Lung (tissue), 12 donors: ENCODE results near the gene SPAG17. TPM values are rescaled to one million over a fixed set of nuclear protein-coding genes. Genes with fewer than 3 reads are reported as not detected.

ENCODE experiments used
- ATAC-seq: fragments of 200-7000 bp; cut with Tn5 transposase; one replicate; pipeline ENCODE4 v1.9.1; 2020; ENCODE audit warnings: moderate number of reproducible peaks; ENCODE audit not compliant: insufficient read depth, low FRiP score
- DNase-seq, 3 donors: peaks; one replicate each; pipeline ENCODE4 v3.0.0-alpha.2; 2013 to 2017
- H3K27ac ChIP-seq, 2 donors: one replicate each; pipeline ENCODE4 v1.5.1; 2013; ENCODE audit warnings: mild to moderate bottlenecking in 2 of 2, moderate library complexity in 2 of 2, control low read depth in 1 of 2, inconsistent platforms in 1 of 2, low read depth in 1 of 2, low read length in 1 of 2
- H3K27me3 ChIP-seq, 3 donors: one replicate each; pipeline ENCODE4 v1.5.1; 2013; ENCODE audit warnings: low read length in 2 of 3; ENCODE audit not compliant: control insufficient read depth in 3 of 3, insufficient read depth in 3 of 3
- H3K36me3 ChIP-seq, 4 donors: one replicate each; pipeline ENCODE4 v1.5.1; 2013; ENCODE audit warnings: low read length in 4 of 4, mild to moderate bottlenecking in 1 of 4, moderate library complexity in 1 of 4; ENCODE audit not compliant: control insufficient read depth in 4 of 4, insufficient read depth in 4 of 4
- H3K4me1 ChIP-seq, 5 donors: one replicate each; pipeline ENCODE4 v1.5.1; 2013; ENCODE audit warnings: low read length in 5 of 5, mild to moderate bottlenecking in 2 of 5, moderate library complexity in 1 of 5; ENCODE audit not compliant: control insufficient read depth in 5 of 5, insufficient read depth in 5 of 5
- H3K4me3 ChIP-seq: one replicate; pipeline ENCODE4 v1.5.1; 2013; ENCODE audit warnings: mild to moderate bottlenecking, control low read depth, moderate library complexity
- H3K9ac ChIP-seq, 2 donors: one replicate each; pipeline ENCODE4 v1.5.1; 2013; ENCODE audit warnings: low read length in 2 of 2, control low read depth in 1 of 2; ENCODE audit not compliant: insufficient read depth in 1 of 2
- H3K9me3 ChIP-seq, 4 donors: one replicate each; pipeline ENCODE4 v1.5.1; 2013; ENCODE audit warnings: low read length in 3 of 4, mild to moderate bottlenecking in 1 of 4, moderate library complexity in 1 of 4; ENCODE audit not compliant: control insufficient read depth in 4 of 4, insufficient read depth in 3 of 4
- WGBS, 2 donors: extraction: QIAGEN DNeasy Blood & Tissue Kit; methylation state at CpG; one replicate each; pipeline ENCODE4 v1.1.7; 2013; 5-methylcytosine and 5-hydroxymethylcytosine counted together
- polyA plus RNA-seq, 2 donors: library from polyadenylated mRNA; stranded (reverse); fragments of 200-250 nt; gene quantifications; one replicate each; pipeline ENCODE4 v1.2.1, GENCODE V29; 2013
- total RNA-seq, 2 donors: library from RNA; depleted of rRNA in 1 of 2; stranded (reverse); fragments of >200 nt in 1 of 2; gene quantifications; one replicate each; pipeline ENCODE4 v1.2.1, GENCODE V29; 2014 to 2021
- TF ChIP-seq, protein P1 (sequence below): IDR thresholded peaks from 2 replicates; pipeline ENCODE4 v1.5.1; 2012; ENCODE audit warnings: mild to moderate bottlenecking; ENCODE audit errors: control extremely low read depth, extremely low read depth
- donor health status: control.
- donor health status: control.
- donor health status: Bipolar disorder and iron deficiency.
- donor health status: healthy.
- donor health status: DM: yes; HTN: yes; CAD: no.

The SPAG17 gene
- total and polyA plus RNA-seq, 4 donors, result 3.3 to 40.0 (median 12.4) TPM

DNA sequence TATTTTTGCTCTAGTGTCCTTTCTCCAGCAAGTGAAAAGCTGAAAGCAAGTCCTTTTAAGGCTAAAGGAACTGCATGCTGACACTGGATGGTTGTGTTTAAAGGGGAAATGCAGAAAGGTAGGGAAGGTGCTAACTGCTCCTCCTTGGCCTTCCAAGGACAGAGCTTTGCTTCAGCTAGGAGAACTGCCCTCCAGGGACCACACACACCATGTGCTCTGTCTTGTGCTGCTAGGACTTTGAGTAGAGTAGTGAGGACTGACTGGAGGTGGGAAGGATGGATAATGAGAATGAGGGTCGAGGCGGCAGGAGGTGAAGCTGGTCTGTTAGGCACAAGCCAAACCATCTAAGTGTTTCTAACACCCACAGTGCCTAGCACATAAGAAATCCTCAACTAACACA lies 177.6 kb downstream of the SPAG17 start:
- no peaks in the 10 kb centered on the region for H3K36me3 ChIP-seq
- H3K9ac ChIP-seq, result no peak overlapping the region
- H3K4me1 ChIP-seq, result peaks cover 0 to 1% (median 0%) of the 10 kb centered on the region in 5 donors
- peaks cover 0 to 4% (median 0%) of the 10 kb centered on the region in 4 donors for H3K9me3 ChIP-seq
- TF ChIP-seq, protein P1, sequence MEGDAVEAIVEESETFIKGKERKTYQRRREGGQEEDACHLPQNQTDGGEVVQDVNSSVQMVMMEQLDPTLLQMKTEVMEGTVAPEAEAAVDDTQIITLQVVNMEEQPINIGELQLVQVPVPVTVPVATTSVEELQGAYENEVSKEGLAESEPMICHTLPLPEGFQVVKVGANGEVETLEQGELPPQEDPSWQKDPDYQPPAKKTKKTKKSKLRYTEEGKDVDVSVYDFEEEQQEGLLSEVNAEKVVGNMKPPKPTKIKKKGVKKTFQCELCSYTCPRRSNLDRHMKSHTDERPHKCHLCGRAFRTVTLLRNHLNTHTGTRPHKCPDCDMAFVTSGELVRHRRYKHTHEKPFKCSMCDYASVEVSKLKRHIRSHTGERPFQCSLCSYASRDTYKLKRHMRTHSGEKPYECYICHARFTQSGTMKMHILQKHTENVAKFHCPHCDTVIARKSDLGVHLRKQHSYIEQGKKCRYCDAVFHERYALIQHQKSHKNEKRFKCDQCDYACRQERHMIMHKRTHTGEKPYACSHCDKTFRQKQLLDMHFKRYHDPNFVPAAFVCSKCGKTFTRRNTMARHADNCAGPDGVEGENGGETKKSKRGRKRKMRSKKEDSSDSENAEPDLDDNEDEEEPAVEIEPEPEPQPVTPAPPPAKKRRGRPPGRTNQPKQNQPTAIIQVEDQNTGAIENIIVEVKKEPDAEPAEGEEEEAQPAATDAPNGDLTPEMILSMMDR, result no peak
- no peak overlapping the region for H3K4me3 ChIP-seq
- H3K27ac ChIP-seq, result no peak overlapping the region
- DNase-seq (no peak), ATAC-seq (no peak)
- no peaks in the 10 kb centered on the region for H3K27me3 ChIP-seq
- WGBS, 2 donors, result 88 to 92% methylated on average over 2 of the region's 2 CpGs

DNA sequence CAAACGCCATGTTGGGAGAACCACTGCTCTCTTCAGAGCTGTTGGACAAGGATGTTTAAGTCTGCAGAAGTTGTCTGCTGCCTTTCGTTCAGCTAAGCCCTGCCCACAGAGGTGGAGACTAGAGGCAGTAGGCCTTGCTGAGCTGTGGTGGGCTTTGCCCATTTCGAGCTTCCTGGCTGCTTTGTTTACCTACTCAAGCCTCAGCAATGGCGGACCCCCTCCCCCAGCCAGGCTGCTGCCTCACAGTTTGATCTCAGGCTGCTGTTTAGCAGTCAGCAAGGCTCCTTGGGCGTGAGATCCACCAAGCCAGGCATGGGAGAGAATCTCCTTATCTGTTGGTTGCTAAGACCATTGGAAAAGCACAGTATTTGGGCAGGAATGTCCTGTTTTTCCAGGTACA lies 180.7 kb downstream of the SPAG17 start:
- no peak for DNase-seq
- peaks cover 0 to 4% (median 0%) of the 10 kb centered on the region in 4 donors for H3K9me3 ChIP-seq
- no peak overlapping the region for H3K27ac ChIP-seq
- H3K4me3 ChIP-seq, result no peak overlapping the region
- no peaks in the 10 kb centered on the region for H3K36me3 ChIP-seq
- TF ChIP-seq, protein P1, result no peak
- no peaks in the 10 kb centered on the region for H3K27me3 ChIP-seq
- H3K4me1 ChIP-seq, result peaks cover 0 to 1% (median 0%) of the 10 kb centered on the region in 5 donors
- WGBS, 2 donors, result 77 to 90% methylated on average over 5 of the region's 5 CpGs
- no peak for ATAC-seq
- no peak overlapping the region for H3K9ac ChIP-seq

- Histone ChIP-seq H3K9me3 (no peaks in the 10 kb centered on the region), H3K36me3 (no peaks in the 10 kb centered on the region), H3K4me3 (no peak overlapping the region), H3K9ac (no peak overlapping the region), H3K27me3 (no peaks in the 10 kb centered on the region), H3K27ac (no peak overlapping the region), H3K4me1 (no peaks in the 10 kb centered on the region)
- TF ChIP-seq, protein P1, result no peak
- 88 to 92% methylated on average over 3 of the region's 3 CpGs for WGBS, 2 donors
- ATAC-seq (no peak), DNase-seq (no peak)
Measured at GRCh38 chr1:117985973-117986372, 199.1 kb downstream of the SPAG17 start.

GRCh38 chr1:117985239-117985638 lies 199.8 kb downstream of the SPAG17 start:
- Histone ChIP-seq H3K27me3 (no peaks in the 10 kb centered on the region), H3K4me3 (no peak overlapping the region), H3K4me1 (no peaks in the 10 kb centered on the region), H3K27ac (no peak overlapping the region), H3K9ac (no peak overlapping the region), H3K9me3 (no peaks in the 10 kb centered on the region), H3K36me3 (no peaks in the 10 kb centered on the region)
- TF ChIP-seq, protein P1, result no peak
- DNase-seq (no peak), ATAC-seq (no peak)
- 80 to 97% methylated on average over 1 of the region's 1 CpG for WGBS, 2 donors
